Vagina (tissue), 2 donors: ENCODE measurements around the gene CCL7. TPM values are rescaled to one million over a fixed set of nuclear protein-coding genes. Genes with fewer than 3 reads are reported as not detected.

Experiments used
- DNase-seq, 2 donors: peaks; one replicate each; pipeline ENCODE4 v3.0.0-alpha.2; 2017; ENCODE audit errors: extremely low spot score in 2 of 2
- H3K27ac ChIP-seq: fragments of 200-600 bp; sonication (generic); one replicate; pipeline ENCODE4 v1.5.1; 2019
- H3K27me3 ChIP-seq: fragments of 200-600 bp; sonication (generic); one replicate; pipeline ENCODE4 v1.5.1; 2019
- H3K36me3 ChIP-seq, 2 donors: fragments of 200-600 bp; sonication (generic); one replicate each; pipeline ENCODE4 v1.5.1; 2017 to 2019
- H3K4me1 ChIP-seq: fragments of 200-600 bp; sonication (generic); one replicate; pipeline ENCODE4 v1.5.1; 2019
- H3K4me3 ChIP-seq, 2 donors: fragments of 200-600 bp; sonication (generic); 1 replicate in 1 of 2; 2 replicates in 1 of 2; pipeline ENCODE4 v1.5.1; 2016 to 2019
- H3K9me3 ChIP-seq: fragments of 200-600 bp; sonication (generic); one replicate; pipeline ENCODE4 v1.5.1; 2019
- CTCF ChIP-seq, 3 experiments: fragments of 450-650 bp in 2 of 3; fragments of 200-600 bp in 1 of 3; sonication (generic) in 1 of 3; IDR thresholded peaks; one replicate each; pipeline ENCODE4 v1.5.1; 2017 to 2019; ENCODE audit warnings: antibody characterized with exemption in 3 of 3, mild to moderate bottlenecking in 2 of 3, moderate library complexity in 2 of 3
- POLR2A ChIP-seq, 2 donors: fragments of 450-650 bp; IDR thresholded peaks; one replicate each; pipeline ENCODE4 v1.6.1; 2017; ENCODE audit warnings: antibody characterized with exemption in 2 of 2, mild to moderate bottlenecking in 2 of 2, moderate library complexity in 2 of 2
- POLR2AphosphoS5 ChIP-seq, 2 donors: sonication (generic); formaldehyde crosslinking; IDR thresholded peaks; one replicate each; pipeline ENCODE4 v1.9.0; 2017; ENCODE audit warnings: antibody characterized with exemption in 2 of 2, mild to moderate bottlenecking in 2 of 2, low read depth in 1 of 2; ENCODE audit not compliant: insufficient read depth in 1 of 2
- intact Hi-C: fragments of 100-400 bp; cut with DNase I; formaldehyde crosslinking; loops from one replicate; pipeline ENCODE4 v1.15.1; 2023
- total RNA-seq: library from RNA; depleted of rRNA; stranded (reverse); fragments of >200 nt; gene quantifications from one replicate; pipeline ENCODE4 v1.2.3, GENCODE V29; 2016

Gene CCL7
- total RNA-seq, 1 donor from 2014 or later = not detected

GRCh38 chr17:34242587-34243363, 27.2 kb upstream of the CCL7 start:
- Histone ChIP-seq H3K36me3 (no peaks in the 10 kb centered on the region), H3K27me3 (no peaks in the 10 kb centered on the region), H3K27ac (no peak overlapping the region), H3K9me3 (no peaks in the 10 kb centered on the region), H3K4me1 (peaks cover 11% of the 10 kb centered on the region), H3K4me3 (no peak overlapping the region)
- intact Hi-C loops = no loop called here
- TF ChIP-seq POLR2AphosphoS5 (IDR thresholded peaks at IDR 0.05; ENCODE audit: insufficient read depth in 1 of 2, low read depth in 1 of 2) (no peak), POLR2A (IDR thresholded peaks at IDR 0.05) (no peak), CTCF (IDR thresholded peaks at IDR 0.05) (no peak)
- DNase-seq = peak in 1 of 2 donors; percentile 46

GRCh38 chr17:34243364-34244320, 26.4 kb upstream of the CCL7 start:
- H3K9me3 ChIP-seq = no peaks in the 10 kb centered on the region
- no peak overlapping the region for H3K4me3 ChIP-seq
- peaks cover 19% of the 10 kb centered on the region for H3K4me1 ChIP-seq
- peak in 1 of 2 donors; percentile 49 for DNase-seq
- H3K36me3 ChIP-seq = no peaks in the 10 kb centered on the region
- intact Hi-C loops = no loop called here
- no peaks in the 10 kb centered on the region for H3K27me3 ChIP-seq
- no peak overlapping the region for H3K27ac ChIP-seq
- TF ChIP-seq POLR2A (IDR thresholded peaks at IDR 0.05) = no peak
- TF ChIP-seq POLR2AphosphoS5 (IDR thresholded peaks at IDR 0.05; ENCODE audit: insufficient read depth in 1 of 2, low read depth in 1 of 2) = no peak

- TF ChIP-seq CTCF (IDR thresholded peaks at IDR 0.05) = no peak
- TF ChIP-seq POLR2A (IDR thresholded peaks at IDR 0.05) = no peak
- TF ChIP-seq POLR2AphosphoS5 (IDR thresholded peaks at IDR 0.05; ENCODE audit: insufficient read depth in 1 of 2, low read depth in 1 of 2) = no peak
- intact Hi-C loops = no loop called here
- no peak overlapping the region for H3K27ac ChIP-seq
- no peak overlapping the region for H3K4me3 ChIP-seq
- no peaks in the 10 kb centered on the region for H3K9me3 ChIP-seq
- no peak for DNase-seq
- no peaks in the 10 kb centered on the region for H3K27me3 ChIP-seq
- H3K36me3 ChIP-seq = no peaks in the 10 kb centered on the region
- H3K4me1 ChIP-seq = peaks cover 31% of the 10 kb centered on the region
Measured at GRCh38 chr17:34245351-34245905, 24.6 kb upstream of the CCL7 start.

- H3K4me3 ChIP-seq = no peak overlapping the region
- H3K27ac ChIP-seq = no peak overlapping the region
- H3K27me3 ChIP-seq = no peaks in the 10 kb centered on the region
- no peaks in the 10 kb centered on the region for H3K9me3 ChIP-seq
- no peak for TF ChIP-seq CTCF (IDR thresholded peaks at IDR 0.05)
- no peak for TF ChIP-seq POLR2AphosphoS5 (IDR thresholded peaks at IDR 0.05; ENCODE audit: insufficient read depth in 1 of 2, low read depth in 1 of 2)
- TF ChIP-seq POLR2A (IDR thresholded peaks at IDR 0.05) = no peak
- DNase-seq = no peak
- intact Hi-C loops = no loop called here
- H3K36me3 ChIP-seq = no peaks in the 10 kb centered on the region
- peaks cover 31% of the 10 kb centered on the region for H3K4me1 ChIP-seq
Measured at GRCh38 chr17:34246446-34246845, 23.6 kb upstream of the CCL7 start.

- DNase-seq = no peak
- H3K27me3 ChIP-seq = no peaks in the 10 kb centered on the region
- H3K36me3 ChIP-seq = no peaks in the 10 kb centered on the region
- no peak overlapping the region for H3K4me3 ChIP-seq
- no peak for TF ChIP-seq POLR2A (IDR thresholded peaks at IDR 0.05)
- no peak for TF ChIP-seq POLR2AphosphoS5 (IDR thresholded peaks at IDR 0.05; ENCODE audit: insufficient read depth in 1 of 2, low read depth in 1 of 2)
- no peak for TF ChIP-seq CTCF (IDR thresholded peaks at IDR 0.05)
- intact Hi-C loops = no loop called here
- no peaks in the 10 kb centered on the region for H3K9me3 ChIP-seq
- H3K4me1 ChIP-seq = peaks cover 36% of the 10 kb centered on the region
- H3K27ac ChIP-seq = no peak overlapping the region
Measured at GRCh38 chr17:34246881-34247280, 23.1 kb upstream of the CCL7 start.
